Loucy (cell line): Measurements from ENCODE around the gene FABP1.

Source experiments
- H2AFZ ChIP-seq: fragments of 200-600 bp; sonication (generic); 2 replicates; pipeline ENCODE4 v1.6.0; 2016; ENCODE audit warnings: antibody characterized with exemption, mild to moderate bottlenecking, low read length, moderate library complexity
- H3F3A ChIP-seq: fragments of 200-600 bp; 2 replicates; pipeline ENCODE4 v1.6.0; 2016; ENCODE audit warnings: antibody characterized with exemption, low read depth, mild to moderate bottlenecking
- H3K27me3 ChIP-seq: fragments of 200-600 bp; sonication (generic); 2 replicates; pipeline ENCODE4 v1.6.1; 2014; ENCODE audit warnings: low read length, mild to moderate bottlenecking; ENCODE audit not compliant: insufficient read depth, poor library complexity, severe bottlenecking
- H3K36me3 ChIP-seq: fragments of 200-600 bp; sonication (generic); 2 replicates; pipeline ENCODE4 v1.6.1; 2016; ENCODE audit warnings: low read length; ENCODE audit not compliant: insufficient read depth
- H3K4me1 ChIP-seq: fragments of 200-600 bp; sonication (generic); 2 replicates; pipeline ENCODE4 v1.5.1; 2014; ENCODE audit warnings: low read length, mild to moderate bottlenecking; ENCODE audit not compliant: insufficient read depth, poor library complexity, severe bottlenecking
- H3K4me2 ChIP-seq: fragments of 200-600 bp; sonication (generic); 2 replicates; pipeline ENCODE4 v1.6.0; 2014; ENCODE audit warnings: antibody characterized with exemption, low read length, low read depth, mild to moderate bottlenecking; ENCODE audit not compliant: poor library complexity, severe bottlenecking
- H3K4me3 ChIP-seq: fragments of 200-600 bp; sonication (generic); 2 replicates; pipeline ENCODE4 v1.5.1; 2014; ENCODE audit warnings: low read length, mild to moderate bottlenecking, mixed read lengths; ENCODE audit not compliant: poor library complexity, severe bottlenecking
- H3K79me2 ChIP-seq: fragments of 200-600 bp; sonication (generic); 2 replicates; pipeline ENCODE4 v1.6.1; 2014; ENCODE audit warnings: low read length; ENCODE audit not compliant: insufficient read depth
- H3K9ac ChIP-seq: fragments of 200-600 bp; sonication (generic); 2 replicates; pipeline ENCODE4 v1.6.0; 2014; ENCODE audit warnings: mild to moderate bottlenecking, low read depth, low read length, moderate library complexity; ENCODE audit not compliant: poor library complexity, severe bottlenecking
- H3K9me2 ChIP-seq: fragments of 200-600 bp; sonication (generic); replicated peaks from 2 replicates; pipeline ENCODE4 v1.6.1; 2016; ENCODE audit warnings: low read depth, low read length, mixed read lengths
- H3K9me3 ChIP-seq: fragments of 200-600 bp; sonication (generic); 2 replicates; pipeline ENCODE4 v1.6.1; 2014; ENCODE audit warnings: mild to moderate bottlenecking, antibody characterized with exemption, low read length, low read depth; ENCODE audit not compliant: insufficient read depth
- H4K20me1 ChIP-seq: fragments of 200-600 bp; sonication (generic); 2 replicates; pipeline ENCODE4 v1.6.0; 2014; ENCODE audit warnings: antibody characterized with exemption, low read length, mild to moderate bottlenecking; ENCODE audit not compliant: insufficient read depth, poor library complexity, severe bottlenecking
- CTCF ChIP-seq: fragments of 200-600 bp; sonication (generic); conservative IDR thresholded peaks from 2 replicates; pipeline ENCODE4 v1.5.1; 2014; ENCODE audit warnings: mild to moderate bottlenecking, antibody characterized with exemption, low read length
- EZH2phosphoT487 ChIP-seq: fragments of 200-600 bp; IDR thresholded peaks from 2 replicates; pipeline ENCODE4 v1.6.1; 2018; ENCODE audit warnings: antibody characterized with exemption, mild to moderate bottlenecking, moderate library complexity, borderline replicate concordance

FABP1 gene

DNA sequence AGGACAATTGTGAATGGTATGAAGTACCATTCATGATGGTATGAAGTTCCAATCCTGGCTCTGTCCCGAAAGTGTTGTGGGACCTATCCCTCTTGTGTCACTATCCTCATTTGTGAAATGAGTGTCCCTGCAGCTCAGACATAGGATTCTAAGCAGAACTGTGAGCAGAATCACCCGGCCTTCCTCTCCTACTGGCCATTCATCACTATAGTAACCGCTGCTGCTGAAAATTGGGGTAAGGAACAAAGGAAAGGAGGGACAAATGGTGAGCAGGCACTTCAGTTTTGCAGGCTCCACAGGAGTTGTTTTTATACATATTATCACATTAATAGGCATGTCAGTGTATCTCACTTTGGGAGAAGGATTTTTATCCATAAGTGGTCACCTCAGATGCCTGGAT, 32.8 kb downstream of the FABP1 start:
- Histone ChIP-seq H3F3A (no peaks in the 10 kb centered on the region), H3K4me2 (no peak overlapping the region), H3K79me2 (no peaks in the 10 kb centered on the region), H3K36me3 (no peaks in the 10 kb centered on the region), H4K20me1 (no peaks in the 10 kb centered on the region), H3K9ac (no peak overlapping the region), H3K9me2 (no peaks in the 10 kb centered on the region), H2AFZ (no peak overlapping the region), H3K4me3 (no peak overlapping the region), H3K4me1 (no peaks in the 10 kb centered on the region), H3K27me3 (no peaks in the 10 kb centered on the region), H3K9me3 (no peaks in the 10 kb centered on the region)
- TF ChIP-seq CTCF (no peak), EZH2phosphoT487 (no peak)

DNA sequence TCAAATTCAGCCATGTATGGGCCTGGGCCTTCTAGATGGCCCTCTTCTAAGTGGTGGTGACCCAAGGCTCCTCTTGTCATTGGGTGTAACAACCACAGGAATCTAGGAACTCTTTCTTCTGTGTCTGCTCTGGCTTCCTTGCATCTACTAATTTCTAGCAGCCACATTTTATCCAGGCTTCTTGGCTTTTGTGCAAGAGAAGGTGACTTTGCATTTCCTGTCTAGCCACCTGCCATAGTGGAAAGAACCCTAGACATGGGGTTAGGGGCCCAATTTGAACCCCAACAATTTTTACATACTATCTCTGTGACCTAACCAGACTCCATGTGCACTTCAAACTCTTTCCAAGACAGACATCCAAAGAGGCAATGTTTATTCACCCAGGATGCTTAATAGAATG, 35.1 kb downstream of the FABP1 start:
- no peaks in the 10 kb centered on the region for H4K20me1 ChIP-seq
- H3K27me3 ChIP-seq = no peaks in the 10 kb centered on the region
- H3K36me3 ChIP-seq = no peaks in the 10 kb centered on the region
- no peaks in the 10 kb centered on the region for H3K9me3 ChIP-seq
- no peaks in the 10 kb centered on the region for H3K4me1 ChIP-seq
- H3F3A ChIP-seq = no peaks in the 10 kb centered on the region
- TF ChIP-seq EZH2phosphoT487 (no peak), CTCF (no peak)
- H2AFZ ChIP-seq = no peak overlapping the region
- H3K79me2 ChIP-seq = no peaks in the 10 kb centered on the region
- no peak overlapping the region for H3K4me3 ChIP-seq
- H3K9me2 ChIP-seq = no peaks in the 10 kb centered on the region
- H3K9ac ChIP-seq = no peak overlapping the region
- H3K4me2 ChIP-seq = no peak overlapping the region

DNA sequence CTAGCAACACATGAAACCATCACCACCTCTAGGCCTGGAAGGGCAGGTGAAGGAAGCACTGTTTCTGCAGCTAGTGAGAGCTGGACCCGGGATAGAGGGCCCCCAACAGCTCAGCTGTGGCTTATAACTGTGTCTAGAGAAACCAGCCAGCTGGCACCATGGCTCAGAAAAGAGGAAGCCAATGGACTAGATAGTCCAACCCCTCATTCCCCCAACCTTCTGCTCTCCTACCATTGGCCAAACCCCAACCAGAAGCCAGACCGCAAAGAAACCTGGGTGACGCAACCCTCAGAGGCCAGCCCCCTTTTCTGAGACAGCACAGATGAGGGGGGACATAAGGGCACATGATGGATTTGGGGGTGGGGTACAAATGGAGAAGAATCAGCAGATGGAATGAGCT, 35.9 kb downstream of the FABP1 start:
- H3K4me2 ChIP-seq = no peak overlapping the region
- no peaks in the 10 kb centered on the region for H3K79me2 ChIP-seq
- H3K9ac ChIP-seq = no peak overlapping the region
- H3K9me3 ChIP-seq = no peaks in the 10 kb centered on the region
- no peaks in the 10 kb centered on the region for H3K9me2 ChIP-seq
- TF ChIP-seq CTCF (no peak), EZH2phosphoT487 (no peak)
- no peaks in the 10 kb centered on the region for H4K20me1 ChIP-seq
- no peaks in the 10 kb centered on the region for H3F3A ChIP-seq
- no peaks in the 10 kb centered on the region for H3K36me3 ChIP-seq
- no peaks in the 10 kb centered on the region for H3K4me1 ChIP-seq
- H2AFZ ChIP-seq = no peak overlapping the region
- H3K4me3 ChIP-seq = no peak overlapping the region
- H3K27me3 ChIP-seq = no peaks in the 10 kb centered on the region
